K562 (cell line): Measurements from ENCODE around the gene FUT6. TPM values are rescaled to one million over a fixed set of nuclear protein-coding genes. Genes with fewer than 3 reads are reported as not detected.

Experiments
- BRCA1 ChIP-seq, 2 experiments: fragments of 450-650 bp in 1 of 2; sonication (generic) in 1 of 2; formaldehyde crosslinking in 1 of 2; IDR thresholded peaks; 2 replicates each; pipeline versions ENCODE4 v1.5.0 to v1.6.1; 2017 to 2020; ENCODE audit warnings: mild to moderate bottlenecking in 1 of 2, missing genetic modification reagents in 1 of 2
- CREB1 ChIP-seq, 2 experiments: sonication (generic) in 1 of 2; formaldehyde crosslinking in 1 of 2; IDR thresholded peaks; 2 replicates each; pipeline versions ENCODE4 v1.6.1 to v1.8.0; 2012 to 2022; ENCODE audit warnings: inconsistent platforms in 1 of 2, mild to moderate bottlenecking in 1 of 2, missing genetic modification reagents in 1 of 2, moderate library complexity in 1 of 2
- FOXA1 ChIP-seq: fragments of 450-650 bp; IDR thresholded peaks from 2 replicates; pipeline ENCODE4 v1.6.1; 2016; ENCODE audit warnings: mild to moderate bottlenecking, borderline replicate concordance
- FOXK1 ChIP-seq: sonication (generic); formaldehyde crosslinking; IDR thresholded peaks from 2 replicates; pipeline ENCODE4 v1.8.0; 2022; ENCODE audit warnings: missing genetic modification reagents, mild to moderate bottlenecking, borderline replicate concordance
- HDAC1 ChIP-seq, 2 experiments: fragments of 450-650 bp; IDR thresholded peaks; 2 replicates each; pipeline ENCODE4 v1.6.1; 2016 to 2017; ENCODE audit warnings: inconsistent platforms in 1 of 2, mild to moderate bottlenecking in 1 of 2, moderate library complexity in 1 of 2
- IRF2 ChIP-seq: sonication (generic); formaldehyde crosslinking; IDR thresholded peaks from 2 replicates; pipeline ENCODE4 v1.8.1; 2022; ENCODE audit warnings: mild to moderate bottlenecking, missing genetic modification reagents
- JUN ChIP-seq, 2 experiments: sonication (generic) in 1 of 2; formaldehyde crosslinking in 1 of 2; IDR thresholded peaks; 2 replicates each; pipeline versions ENCODE4 v1.6.1 to v1.8.0; 2012 to 2022; ENCODE audit warnings: borderline replicate concordance in 2 of 2, mild to moderate bottlenecking in 2 of 2, improper control_type of control experiment in 1 of 2, low read depth in 1 of 2, low read length in 1 of 2, missing genetic modification reagents in 1 of 2
- MAFG ChIP-seq: fragments of 450-650 bp; conservative IDR thresholded peaks from 2 replicates; pipeline ENCODE4 v1.6.1; 2016; ENCODE audit warnings: missing genetic modification characterization, missing compliant biosample characterization
- MIER1 ChIP-seq: fragments of 450-650 bp; IDR thresholded peaks from 2 replicates; pipeline ENCODE4 v1.6.1; 2016; ENCODE audit warnings: antibody characterized with exemption, mild to moderate bottlenecking, low read depth
- MTA1 ChIP-seq: fragments of 450-650 bp; IDR thresholded peaks from 2 replicates; pipeline ENCODE4 v1.6.1; 2017; ENCODE audit warnings: borderline replicate concordance
- NR4A1 ChIP-seq, 2 experiments: fragments of 250-450 bp in 1 of 2; fragments of 450-650 bp in 1 of 2; sonication (Bioruptor Pico) in 1 of 2; IDR thresholded peaks; 2 replicates each; pipeline versions ENCODE4 v1.4.0 to v1.6.1; 2016 to 2020; ENCODE audit warnings: mild to moderate bottlenecking in 2 of 2, missing compliant biosample characterization in 1 of 2, missing genetic modification characterization in 1 of 2, moderate library complexity in 1 of 2
- POLR3G ChIP-seq: IDR thresholded peaks from 2 replicates; pipeline ENCODE4 v1.6.1; 2011; ENCODE audit not compliant: insufficient read length, insufficient replicate concordance; ENCODE audit errors: extremely low read depth
- RAD21 ChIP-seq, 2 experiments: fragments of 250-450 bp in 1 of 2; fragments of 450-650 bp in 1 of 2; sonication (Bioruptor Pico) in 1 of 2; formaldehyde crosslinking in 1 of 2; IDR thresholded peaks in 1 of 2; conservative IDR thresholded peaks in 1 of 2; 2 replicates each; pipeline versions ENCODE4 v1.4.0 to v1.8.0; 2020 to 2022; ENCODE audit warnings: mild to moderate bottlenecking in 2 of 2, moderate library complexity in 1 of 2
- SMARCA5 ChIP-seq: fragments of 450-650 bp; IDR thresholded peaks from 2 replicates; pipeline ENCODE4 v1.6.1; 2016
- SP1 ChIP-seq: sonication (generic); formaldehyde crosslinking; IDR thresholded peaks from 2 replicates; pipeline ENCODE4 v1.8.1; 2022; ENCODE audit warnings: mild to moderate bottlenecking, missing genetic modification reagents
- SRSF1 ChIP-seq: fragments of 200-400 bp; formaldehyde crosslinking; IDR thresholded peaks from 2 replicates; pipeline ENCODE4 v1.6.1; 2017; ENCODE audit warnings: mild to moderate bottlenecking, low read depth, low read length, moderate library complexity
- WHSC1 ChIP-seq: IDR thresholded peaks from one replicate; pipeline ENCODE4 v1.6.1; 2012; ENCODE audit warnings: low read length, control low read depth, inconsistent platforms
- YY1 ChIP-seq, 3 experiments: IDR thresholded peaks; 2 replicates each; pipeline ENCODE4 v1.6.1; 2011; ENCODE audit warnings: low read length in 2 of 3, mild to moderate bottlenecking in 2 of 3, moderate library complexity in 2 of 3, borderline replicate concordance in 1 of 3, control low read depth in 1 of 3, low read depth in 1 of 3; ENCODE audit not compliant: insufficient read depth in 3 of 3, insufficient replicate concordance in 2 of 3, control insufficient read depth in 1 of 3, insufficient read length in 1 of 3; ENCODE audit errors: extremely low read depth in 1 of 3
- ZC3H4 ChIP-seq: sonication (generic); formaldehyde crosslinking; IDR thresholded peaks from 2 replicates; pipeline ENCODE4 v1.9.0; 2021; ENCODE audit warnings: missing genetic modification reagents, borderline replicate concordance
- ZNF124 ChIP-seq: sonication (generic); formaldehyde crosslinking; IDR thresholded peaks from 2 replicates; pipeline ENCODE4 v1.8.1; 2022; ENCODE audit warnings: missing genetic modification reagents
- ZNF140 ChIP-seq: fragments of 250-450 bp; sonication (Bioruptor Pico); IDR thresholded peaks from 2 replicates; pipeline ENCODE4 v1.8.0; 2021; ENCODE audit warnings: moderate library complexity, mild to moderate bottlenecking, inconsistent platforms
- ZNF146 ChIP-seq: IDR thresholded peaks from one replicate; pipeline ENCODE4 v1.6.1; 2018; ENCODE audit warnings: missing compliant biosample characterization; ENCODE audit not compliant: unreplicated experiment
- ZNF764 ChIP-seq: fragments of 250-450 bp; sonication (Bioruptor Pico); IDR thresholded peaks from 2 replicates; pipeline ENCODE4 v1.4.0; 2020; ENCODE audit warnings: low read depth, mild to moderate bottlenecking, moderate library complexity
- ZNF780A ChIP-seq: fragments of 250-450 bp; sonication (Bioruptor Pico); IDR thresholded peaks from 2 replicates; pipeline ENCODE4 v1.5.0; 2021; ENCODE audit warnings: mild to moderate bottlenecking
- polyA plus RNA-seq, 8 experiments: library from polyadenylated mRNA; depleted of rRNA in 4 of 8; stranded (reverse) in 5 of 8; unstranded in 3 of 8; fragments of >200 nt; fragmentation: Nextera tagmentation in 2 of 8; fragmentation: Illumina TruSeq in 1 of 8; extraction: Ambion mirVana in 2 of 8; extraction: Trizol in 1 of 8; gene quantifications; 2 replicates each; pipeline versions ENCODE4 v1.2.1 to v1.2.3, GENCODE V29; 2011 to 2014; ENCODE audit warnings: inconsistent platforms in 1 of 8, missing spikeins in 1 of 8
- total RNA-seq, 7 experiments: library from RNA; depleted of rRNA in 6 of 7; stranded (reverse); fragments of >200 nt in 6 of 7; fragmentation: Illumina TruSeq in 2 of 7; extraction: Trizol in 2 of 7; gene quantifications; 2 replicates each; pipeline versions ENCODE4 v1.2.1 to v1.2.3, GENCODE V29; 2011 to 2021; ENCODE audit warnings: low replicate concordance in 1 of 7
- TF ChIP-seq, protein P1 (sequence below): fragments of 450-650 bp; IDR thresholded peaks from 2 replicates; pipeline ENCODE4 v1.6.1; 2016; ENCODE audit warnings: mild to moderate bottlenecking
- TF ChIP-seq, protein P2 (sequence below): sonication (generic); formaldehyde crosslinking; IDR thresholded peaks from 2 replicates; pipeline ENCODE4 v1.9.0; 2022; ENCODE audit warnings: mild to moderate bottlenecking, missing genetic modification reagents

Gene FUT6
- total and polyA plus RNA-seq, 9 of the 15 experiments (the other 6 are each of a cell fraction or from before 2014, with no cell fraction given) = 0.04 TPM; not detected in 8

DNA sequence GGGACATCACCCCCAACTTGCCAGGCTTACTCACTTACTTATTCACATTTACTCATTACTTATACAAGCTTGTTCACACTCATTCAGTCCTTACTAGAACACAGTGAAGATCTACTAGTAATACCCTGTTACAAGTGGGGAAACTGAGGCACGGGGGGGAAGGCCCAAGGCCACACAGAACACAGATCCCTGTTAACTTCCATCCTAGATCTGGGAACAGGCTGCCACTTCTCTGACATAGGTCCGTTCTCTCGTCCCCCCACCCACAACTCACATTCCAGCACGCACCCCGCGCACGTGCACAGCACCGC is 36.1 kb downstream of the FUT6 start (continued):
- TF ChIP-seq, protein P1, sequence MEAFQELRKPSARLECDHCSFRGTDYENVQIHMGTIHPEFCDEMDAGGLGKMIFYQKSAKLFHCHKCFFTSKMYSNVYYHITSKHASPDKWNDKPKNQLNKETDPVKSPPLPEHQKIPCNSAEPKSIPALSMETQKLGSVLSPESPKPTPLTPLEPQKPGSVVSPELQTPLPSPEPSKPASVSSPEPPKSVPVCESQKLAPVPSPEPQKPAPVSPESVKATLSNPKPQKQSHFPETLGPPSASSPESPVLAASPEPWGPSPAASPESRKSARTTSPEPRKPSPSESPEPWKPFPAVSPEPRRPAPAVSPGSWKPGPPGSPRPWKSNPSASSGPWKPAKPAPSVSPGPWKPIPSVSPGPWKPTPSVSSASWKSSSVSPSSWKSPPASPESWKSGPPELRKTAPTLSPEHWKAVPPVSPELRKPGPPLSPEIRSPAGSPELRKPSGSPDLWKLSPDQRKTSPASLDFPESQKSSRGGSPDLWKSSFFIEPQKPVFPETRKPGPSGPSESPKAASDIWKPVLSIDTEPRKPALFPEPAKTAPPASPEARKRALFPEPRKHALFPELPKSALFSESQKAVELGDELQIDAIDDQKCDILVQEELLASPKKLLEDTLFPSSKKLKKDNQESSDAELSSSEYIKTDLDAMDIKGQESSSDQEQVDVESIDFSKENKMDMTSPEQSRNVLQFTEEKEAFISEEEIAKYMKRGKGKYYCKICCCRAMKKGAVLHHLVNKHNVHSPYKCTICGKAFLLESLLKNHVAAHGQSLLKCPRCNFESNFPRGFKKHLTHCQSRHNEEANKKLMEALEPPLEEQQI = no peak
- no peak for TF ChIP-seq RAD21 (CRISPR knock-in tag; conservative IDR thresholded peaks at IDR 0.05 in 1 of 2, IDR thresholded peaks at IDR 0.05 in 1 of 2)
- no peak; a peak in 1 of 4 replicates for TF ChIP-seq HDAC1 (IDR thresholded peaks at IDR 0.05)
- no peak for TF ChIP-seq MTA1
- TF ChIP-seq, protein P2, sequence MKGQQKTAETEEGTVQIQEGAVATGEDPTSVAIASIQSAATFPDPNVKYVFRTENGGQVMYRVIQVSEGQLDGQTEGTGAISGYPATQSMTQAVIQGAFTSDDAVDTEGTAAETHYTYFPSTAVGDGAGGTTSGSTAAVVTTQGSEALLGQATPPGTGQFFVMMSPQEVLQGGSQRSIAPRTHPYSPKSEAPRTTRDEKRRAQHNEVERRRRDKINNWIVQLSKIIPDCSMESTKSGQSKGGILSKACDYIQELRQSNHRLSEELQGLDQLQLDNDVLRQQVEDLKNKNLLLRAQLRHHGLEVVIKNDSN (CRISPR knock-in tag) = peak; percentile 78
- TF ChIP-seq YY1 (IDR thresholded peaks at IDR 0.05; ENCODE audit: borderline replicate concordance in 1 of 3, control insufficient read depth in 1 of 3, extremely low read depth in 1 of 3, insufficient read depth in 3 of 3, insufficient read length in 1 of 3, insufficient replicate concordance in 2 of 3, low read depth in 1 of 3, low read length in 2 of 3) = no peak
- TF ChIP-seq NR4A1 (CRISPR knock-in tag; IDR thresholded peaks at IDR 0.05) = no peak
- no peak for TF ChIP-seq NR4A1 (tag; IDR thresholded peaks at IDR 0.05)
- no peak for TF ChIP-seq FOXA1
- TF ChIP-seq JUN (IDR thresholded peaks at IDR 0.05; ENCODE audit: borderline replicate concordance, low read depth, low read length) = no peak
- TF ChIP-seq JUN (CRISPR knock-in tag; IDR thresholded peaks at IDR 0.05; ENCODE audit: borderline replicate concordance) = peak; percentile 89; the same call in 1 of the 2 replicates
- no peak for TF ChIP-seq ZC3H4 (CRISPR knock-in tag)
- no peak for TF ChIP-seq ZNF780A (CRISPR knock-in tag)
- peak; percentile 94 for TF ChIP-seq IRF2 (CRISPR knock-in tag)
- TF ChIP-seq POLR3G = no peak
- no peak; the same call in 1 of the 2 replicates for TF ChIP-seq CREB1 (IDR thresholded peaks at IDR 0.05)
- no peak for TF ChIP-seq CREB1 (CRISPR knock-in tag; IDR thresholded peaks at IDR 0.05)
- no peak for TF ChIP-seq ZNF764
- TF ChIP-seq SP1 = no peak
- TF ChIP-seq ZNF140 (CRISPR knock-in tag) = no peak
- TF ChIP-seq ZNF124 = peak; percentile 93; the same call in 1 of the 2 replicates
- no peak for TF ChIP-seq MAFG (tag)
- TF ChIP-seq SMARCA5 = no peak
- TF ChIP-seq ZNF146 (CRISPR knock-in tag) = no peak
- TF ChIP-seq SRSF1 = no peak
- no peak; the same call in 1 of the 2 replicates for TF ChIP-seq FOXK1 (CRISPR knock-in tag)
- TF ChIP-seq BRCA1 (IDR thresholded peaks at IDR 0.05) = no peak
- TF ChIP-seq BRCA1 (CRISPR knock-in tag; IDR thresholded peaks at IDR 0.05) = peak; percentile 95
- no peak for TF ChIP-seq WHSC1
- TF ChIP-seq MIER1 = no peak
